ENCODE measurements around the gene PADI2.

Gene PADI2

DNA sequence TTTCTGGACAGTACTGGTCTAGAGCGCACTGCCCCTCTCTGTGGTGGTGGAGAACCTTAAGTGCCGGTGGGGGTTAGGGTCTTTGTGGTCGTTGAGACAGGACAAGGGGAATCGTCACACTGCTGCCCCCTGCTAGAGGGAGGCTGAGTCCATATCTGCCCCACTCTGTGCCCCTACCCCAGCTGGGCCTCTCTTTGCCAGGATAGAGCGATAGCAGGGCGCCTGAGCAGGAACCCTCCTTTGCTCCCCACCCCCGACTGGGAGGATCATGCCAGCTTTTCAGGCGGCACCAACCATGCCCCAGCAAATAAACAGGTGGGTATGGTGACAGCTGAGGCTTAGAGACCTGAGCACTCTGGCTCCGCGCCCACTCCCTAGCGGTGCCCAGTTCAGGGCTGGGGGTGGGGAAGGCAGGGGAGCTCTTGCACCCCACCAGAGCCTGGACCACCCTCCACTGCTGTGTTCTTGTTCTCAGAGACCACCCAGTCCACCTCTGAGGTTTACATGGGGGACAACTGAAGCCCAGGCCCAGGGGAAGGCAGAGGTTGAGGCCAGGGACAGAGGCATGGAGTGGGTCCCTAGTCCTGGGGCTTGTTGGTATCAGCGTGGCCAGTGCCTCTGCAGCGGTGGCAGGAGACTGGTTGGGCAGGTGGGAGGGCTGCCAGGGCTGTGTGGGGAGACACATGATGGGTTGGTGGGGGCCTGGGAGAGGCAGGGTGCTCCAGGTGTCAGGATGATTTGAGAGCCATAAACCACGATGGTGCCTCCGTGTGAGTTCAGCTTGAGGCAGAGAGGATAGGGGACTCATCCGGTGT lies 1.6 kb downstream of the PADI2 start:
- TF ChIP-seq CTCF (conservative IDR thresholded peaks at IDR 0.05; ENCODE audit: low read length), result no peak
- no peak for DNase-seq (ENCODE audit: low read depth)
- H3K4me3 ChIP-seq (ENCODE audit: low read length), result no peak overlapping the region

DNA sequence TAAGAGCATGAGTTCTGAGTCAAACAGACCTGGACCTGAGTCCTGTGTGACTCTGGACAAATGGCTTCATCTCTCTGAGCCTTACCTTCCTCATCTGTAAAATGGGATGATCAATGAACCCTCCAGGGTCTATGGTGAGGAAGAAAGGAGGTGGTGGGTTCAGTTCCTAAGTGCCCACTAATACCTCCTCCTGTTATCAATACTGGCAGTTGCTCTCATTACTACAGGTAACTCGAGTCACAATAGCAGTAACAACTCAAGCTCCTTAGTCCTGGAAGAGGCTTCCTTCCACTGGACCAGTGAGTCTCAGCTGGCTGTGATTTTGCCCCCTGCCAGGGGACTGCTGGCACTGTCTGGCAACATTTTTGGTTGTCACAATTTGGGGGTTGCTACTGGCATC lies 2.6 kb downstream of the PADI2 start:
- TF ChIP-seq CTCF (conservative IDR thresholded peaks at IDR 0.05; ENCODE audit: low read length), result no peak
- DNase-seq (ENCODE audit: low read depth), result no peak

GRCh38 chr1:17113963-17114362 lies 5.3 kb downstream of the PADI2 start:
- no peak overlapping the region for H3K4me3 ChIP-seq (ENCODE audit: low read length)
- DNase-seq (ENCODE audit: low read depth), result no peak
- TF ChIP-seq CTCF (conservative IDR thresholded peaks at IDR 0.05; ENCODE audit: low read length), result no peak

More for the DNA sequence above, 2.6 kb downstream of the PADI2 start:
- no peak overlapping the region for H3K4me3 ChIP-seq (ENCODE audit: low read length)

- DNase-seq (ENCODE audit: low read depth), result no peak
- TF ChIP-seq CTCF (conservative IDR thresholded peaks at IDR 0.05; ENCODE audit: low read length), result no peak
- no peak overlapping the region for H3K4me3 ChIP-seq (ENCODE audit: low read length)
Observed at GRCh38 chr1:17112496-17113236, 6.6 kb downstream of the PADI2 start.

DNA sequence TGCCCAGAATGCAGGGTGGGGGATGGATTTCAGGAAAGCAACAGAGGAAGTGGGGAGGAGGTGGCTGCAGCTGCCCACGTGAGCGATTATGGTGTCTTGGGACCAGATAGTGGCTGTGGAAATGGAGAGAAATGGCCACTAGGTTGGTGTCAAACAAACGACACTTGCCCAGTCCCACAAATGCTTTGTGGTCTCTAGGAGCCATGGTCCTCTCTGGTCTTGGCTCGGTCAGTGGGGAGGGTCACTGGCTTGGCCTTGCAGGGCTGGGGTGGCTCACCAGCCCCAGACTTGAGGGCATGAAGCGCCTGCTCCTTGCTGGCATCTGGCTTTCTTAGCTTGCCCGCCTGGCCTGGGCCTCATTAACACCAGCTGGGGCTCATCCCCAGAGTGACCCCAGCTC lies 7.2 kb downstream of the PADI2 start:
- H3K4me3 ChIP-seq (ENCODE audit: low read length), result no peak overlapping the region
- DNase-seq (ENCODE audit: low read depth), result no peak
- no peak for TF ChIP-seq CTCF (conservative IDR thresholded peaks at IDR 0.05; ENCODE audit: low read length)

DNA sequence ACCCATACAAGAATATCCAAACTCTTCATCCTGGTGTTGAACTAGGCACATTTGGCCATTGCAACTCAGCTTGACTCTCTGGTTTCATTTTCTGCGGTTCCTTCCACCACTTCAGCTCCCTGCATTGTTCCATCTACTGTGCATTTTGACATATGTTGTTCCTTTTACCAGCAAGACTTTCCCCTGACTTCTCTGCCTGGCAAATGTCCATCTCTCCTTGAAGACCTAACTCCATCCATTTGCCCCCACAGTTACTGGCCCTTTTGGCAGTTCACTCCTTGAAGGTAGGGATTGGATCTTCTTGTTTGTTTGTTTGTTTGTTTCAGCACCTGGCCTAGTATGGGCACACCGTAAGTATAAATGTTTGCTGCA lies 8.7 kb downstream of the PADI2 start:
- no peak for DNase-seq (ENCODE audit: low read depth)
- no peak overlapping the region for H3K4me3 ChIP-seq (ENCODE audit: low read length)
- no peak for TF ChIP-seq CTCF (conservative IDR thresholded peaks at IDR 0.05; ENCODE audit: low read length)

Measured in AG10803 (cell line).